ENCODE data around the gene TM4SF4.

TM4SF4 gene

DNA sequence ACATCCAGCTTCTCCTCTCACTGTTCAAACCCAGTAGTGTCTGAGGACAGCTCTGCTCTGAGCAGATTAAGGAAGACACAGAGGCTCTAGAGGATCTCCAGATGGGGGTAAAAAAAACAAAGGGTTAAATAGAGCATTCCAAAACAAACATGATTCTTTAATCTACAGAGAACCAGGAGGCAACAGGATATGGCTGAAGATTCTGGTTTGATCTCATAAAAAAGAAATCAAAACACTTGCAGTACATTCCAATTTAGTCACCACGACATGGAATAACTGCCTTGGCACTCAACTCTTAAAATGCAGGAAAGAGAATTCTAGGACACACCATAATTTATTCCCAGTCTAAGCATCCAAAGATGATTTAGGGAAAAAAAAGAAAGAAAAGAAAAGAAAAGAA lies 32.0 kb downstream of the TM4SF4 start:
- no peak for DNase-seq (ENCODE audit: low read depth)
- TF ChIP-seq, protein P1, sequence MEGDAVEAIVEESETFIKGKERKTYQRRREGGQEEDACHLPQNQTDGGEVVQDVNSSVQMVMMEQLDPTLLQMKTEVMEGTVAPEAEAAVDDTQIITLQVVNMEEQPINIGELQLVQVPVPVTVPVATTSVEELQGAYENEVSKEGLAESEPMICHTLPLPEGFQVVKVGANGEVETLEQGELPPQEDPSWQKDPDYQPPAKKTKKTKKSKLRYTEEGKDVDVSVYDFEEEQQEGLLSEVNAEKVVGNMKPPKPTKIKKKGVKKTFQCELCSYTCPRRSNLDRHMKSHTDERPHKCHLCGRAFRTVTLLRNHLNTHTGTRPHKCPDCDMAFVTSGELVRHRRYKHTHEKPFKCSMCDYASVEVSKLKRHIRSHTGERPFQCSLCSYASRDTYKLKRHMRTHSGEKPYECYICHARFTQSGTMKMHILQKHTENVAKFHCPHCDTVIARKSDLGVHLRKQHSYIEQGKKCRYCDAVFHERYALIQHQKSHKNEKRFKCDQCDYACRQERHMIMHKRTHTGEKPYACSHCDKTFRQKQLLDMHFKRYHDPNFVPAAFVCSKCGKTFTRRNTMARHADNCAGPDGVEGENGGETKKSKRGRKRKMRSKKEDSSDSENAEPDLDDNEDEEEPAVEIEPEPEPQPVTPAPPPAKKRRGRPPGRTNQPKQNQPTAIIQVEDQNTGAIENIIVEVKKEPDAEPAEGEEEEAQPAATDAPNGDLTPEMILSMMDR (IDR thresholded peaks at IDR 0.05; ENCODE audit: low read depth, low read length, missing control alignments): no peak
- H3K4me3 ChIP-seq (ENCODE audit: low read depth, low read length): no peak overlapping the region
- in situ Hi-C loops (cut with HindIII; ENCODE audit: low sequenced_read_pairs): loop anchor here (25.0 kb wide), 1 partner anchor 231 kb away; no protein-coding TSS in a partner anchor

GRCh38 chr3:149506965-149507364 lies 32.5 kb downstream of the TM4SF4 start:
- in situ Hi-C loops (cut with HindIII; ENCODE audit: low sequenced_read_pairs): loop anchor here (25.0 kb wide), 1 partner anchor 230 kb away; no protein-coding TSS in a partner anchor
- no peak overlapping the region for H3K4me3 ChIP-seq (ENCODE audit: low read depth, low read length)
- no peak for DNase-seq (ENCODE audit: low read depth)
- TF ChIP-seq, protein P1 (IDR thresholded peaks at IDR 0.05; ENCODE audit: low read depth, low read length, missing control alignments): no peak

DNA sequence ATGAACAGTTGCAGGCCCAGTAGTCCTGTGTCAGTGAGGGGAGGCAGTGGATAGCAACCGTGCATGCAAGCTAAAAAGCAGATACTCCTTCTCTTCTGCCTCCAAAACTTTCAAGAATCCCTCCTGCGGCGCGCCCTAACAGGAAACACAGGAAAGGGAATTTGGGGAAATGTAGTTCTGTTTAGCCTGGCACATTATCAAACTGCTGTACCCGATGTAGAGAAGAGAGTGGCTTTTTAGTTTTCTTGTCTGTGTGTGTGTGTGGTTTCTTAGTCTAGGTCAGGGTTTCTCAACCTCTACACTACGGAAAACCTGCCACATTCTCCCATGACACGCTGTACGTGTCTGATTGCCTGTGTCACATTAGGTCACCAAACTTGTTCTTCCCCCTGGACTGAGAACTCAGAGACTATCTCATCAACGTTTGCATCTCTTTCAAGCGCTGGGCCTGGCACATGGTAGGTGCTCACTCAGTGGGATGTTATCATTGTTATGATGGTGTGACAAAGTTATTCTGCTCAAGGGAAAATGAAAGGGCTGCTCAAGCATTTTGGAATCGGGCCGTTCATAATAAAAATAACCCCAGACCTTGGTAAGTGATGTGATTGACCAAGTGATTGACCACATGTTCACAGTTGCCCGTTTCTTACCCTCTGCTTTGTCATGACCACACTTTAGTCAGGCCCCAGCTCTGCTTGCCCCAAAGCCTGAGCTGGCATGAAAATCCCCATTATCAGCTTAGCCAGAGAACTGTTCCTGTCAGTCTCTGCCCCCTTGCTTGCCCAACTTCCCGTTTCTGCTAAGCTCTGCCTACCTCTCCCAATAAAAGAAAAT lies 33.2 kb downstream of the TM4SF4 start:
- in situ Hi-C loops (cut with HindIII; ENCODE audit: low sequenced_read_pairs): loop anchor here (25.0 kb wide), 1 partner anchor 230 kb away; no protein-coding TSS in a partner anchor
- no peak overlapping the region for H3K4me3 ChIP-seq (ENCODE audit: low read depth, low read length)
- TF ChIP-seq, protein P1 (IDR thresholded peaks at IDR 0.05; ENCODE audit: low read depth, low read length, missing control alignments): no peak
- DNase-seq (ENCODE audit: low read depth): no peak

GRCh38 chr3:149509526-149509925 lies 35.0 kb downstream of the TM4SF4 start:
- TF ChIP-seq, protein P1 (IDR thresholded peaks at IDR 0.05; ENCODE audit: low read depth, low read length, missing control alignments): no peak
- no peak overlapping the region for H3K4me3 ChIP-seq (ENCODE audit: low read depth, low read length)
- in situ Hi-C loops (cut with HindIII; ENCODE audit: low sequenced_read_pairs): loop anchor here (25.0 kb wide), 1 partner anchor 228 kb away; no protein-coding TSS in a partner anchor
- DNase-seq (ENCODE audit: low read depth): no peak

DNA sequence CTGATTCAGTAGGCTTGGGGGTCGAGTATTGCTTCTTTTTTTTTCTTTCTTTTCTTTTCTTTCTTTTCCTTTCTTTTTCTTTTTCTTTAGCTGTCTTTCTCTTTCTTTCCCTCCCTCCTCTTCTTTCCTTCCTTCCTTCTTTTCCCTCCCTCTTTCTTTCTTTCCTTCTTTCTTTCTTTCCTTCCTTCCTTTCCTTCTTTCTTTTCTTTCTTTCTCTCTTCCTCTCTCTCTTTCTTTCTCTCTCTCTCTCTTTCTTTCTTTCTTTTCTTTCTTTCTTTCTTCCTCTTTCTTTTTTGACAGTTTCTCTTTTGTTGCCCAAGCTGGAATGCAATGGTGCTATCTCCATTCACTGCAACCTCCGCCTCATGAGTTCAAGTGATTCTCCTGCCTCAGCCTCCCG lies 36.0 kb downstream of the TM4SF4 start:
- no peak for DNase-seq (ENCODE audit: low read depth)
- no peak overlapping the region for H3K4me3 ChIP-seq (ENCODE audit: low read depth, low read length)
- TF ChIP-seq, protein P1 (IDR thresholded peaks at IDR 0.05; ENCODE audit: low read depth, low read length, missing control alignments): no peak
- in situ Hi-C loops (cut with HindIII; ENCODE audit: low sequenced_read_pairs): loop anchor here (25.0 kb wide), 1 partner anchor 227 kb away; no protein-coding TSS in a partner anchor

DNA sequence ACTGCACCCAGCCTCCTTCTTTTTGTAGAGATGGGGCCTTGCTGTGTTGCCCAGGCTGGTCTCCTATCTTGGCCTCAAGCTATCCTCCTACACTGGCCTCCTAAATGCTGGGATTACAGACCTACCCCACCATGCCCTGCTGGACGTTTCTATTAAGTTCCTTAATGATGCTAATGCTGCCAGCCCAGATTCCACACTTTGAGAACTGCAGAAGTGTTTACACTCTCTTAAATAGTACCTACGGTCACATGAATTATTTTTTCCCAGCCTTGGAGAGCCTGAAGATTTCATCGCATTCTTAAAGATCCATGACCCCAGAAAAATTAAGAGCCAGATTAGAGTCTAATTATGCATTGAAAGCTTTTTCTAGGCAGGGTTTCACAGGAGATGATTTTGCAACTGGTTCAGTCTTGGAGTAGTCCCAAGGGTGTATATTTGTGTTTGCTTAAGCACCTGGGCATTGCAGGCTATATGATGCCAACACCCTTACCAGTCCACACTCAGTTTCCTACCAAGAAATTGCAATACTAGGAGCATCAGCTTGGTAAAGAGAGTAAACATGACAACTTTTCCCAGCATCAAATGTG lies 36.6 kb downstream of the TM4SF4 start:
- DNase-seq (ENCODE audit: low read depth): no peak
- no peak overlapping the region for H3K4me3 ChIP-seq (ENCODE audit: low read depth, low read length)
- in situ Hi-C loops (cut with HindIII; ENCODE audit: low sequenced_read_pairs): loop anchor here (25.0 kb wide), 1 partner anchor 226 kb away; no protein-coding TSS in a partner anchor
- TF ChIP-seq, protein P1 (IDR thresholded peaks at IDR 0.05; ENCODE audit: low read depth, low read length, missing control alignments): no peak

Data from astrocyte of the cerebellum (primary cell).